ENCODE data around the gene ALDH5A1. TPM values are rescaled to one million over a fixed set of nuclear protein-coding genes. Genes with fewer than 3 reads are reported as not detected.

The ALDH5A1 gene
- total RNA-seq, 1 donor from 2014 or later = 14.2 TPM

DNA sequence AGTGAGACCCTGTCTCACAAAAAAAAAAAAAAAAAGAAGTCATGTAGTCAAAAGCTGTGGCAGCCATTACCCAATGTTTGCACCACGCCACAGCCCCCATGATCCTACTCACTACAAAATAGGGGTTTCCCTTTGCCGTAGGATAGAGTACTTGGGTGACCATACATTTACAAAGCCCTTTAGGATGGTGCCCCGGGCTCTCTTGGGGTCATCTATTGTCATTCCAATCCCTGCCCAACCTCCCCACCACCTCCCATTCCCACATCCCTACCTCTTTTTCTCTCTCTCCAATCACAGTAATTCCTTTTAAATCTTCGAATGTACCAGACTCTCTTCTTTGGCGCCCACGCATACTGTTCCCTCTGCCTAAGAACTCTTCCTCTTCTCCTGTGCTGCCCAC is 76.6 kb downstream of the ALDH5A1 start:
- Histone ChIP-seq H3K27ac (no peak overlapping the region), H3K9me3 (no peaks in the 10 kb centered on the region), H3K36me3 (no peaks in the 10 kb centered on the region), H3K27me3 (no peaks in the 10 kb centered on the region), H3K4me1 (no peaks in the 10 kb centered on the region), H3K4me3 (no peak overlapping the region)
- no peak for DNase-seq (ENCODE audit: extremely low spot score in 2 of 2)
- intact Hi-C loops (cut with DNase I) = no loop called here
- TF ChIP-seq POLR2AphosphoS5 (IDR thresholded peaks at IDR 0.05; ENCODE audit: insufficient read depth in 1 of 2, low read depth in 1 of 2) (no peak), POLR2A (IDR thresholded peaks at IDR 0.05) (no peak), CTCF (IDR thresholded peaks at IDR 0.05) (no peak)

DNA sequence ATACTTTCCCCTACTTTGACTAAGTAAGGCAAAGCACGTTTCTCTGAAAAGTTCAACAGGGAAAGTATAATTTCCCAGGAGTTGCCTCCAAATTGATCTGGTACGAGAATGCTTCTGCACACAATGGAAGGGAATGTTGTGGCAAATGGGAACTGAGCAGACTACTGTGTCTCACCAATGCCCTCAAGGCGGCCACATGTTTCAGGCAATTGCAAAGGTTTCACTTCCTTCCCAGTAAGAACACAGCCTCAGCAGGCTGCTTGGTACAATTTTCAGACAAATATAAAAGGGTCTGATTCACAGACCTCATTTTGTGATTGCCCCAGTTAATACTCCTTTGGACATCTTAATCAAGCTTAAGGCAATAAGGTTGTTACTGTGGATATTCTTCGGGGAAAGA is 80.0 kb downstream of the ALDH5A1 start:
- no peak for DNase-seq (ENCODE audit: extremely low spot score in 2 of 2)
- Histone ChIP-seq H3K9me3 (no peaks in the 10 kb centered on the region), H3K4me1 (no peaks in the 10 kb centered on the region), H3K4me3 (no peak overlapping the region), H3K27me3 (no peaks in the 10 kb centered on the region), H3K36me3 (no peaks in the 10 kb centered on the region), H3K27ac (no peak overlapping the region)
- TF ChIP-seq POLR2A (IDR thresholded peaks at IDR 0.05) (no peak), POLR2AphosphoS5 (IDR thresholded peaks at IDR 0.05; ENCODE audit: insufficient read depth in 1 of 2, low read depth in 1 of 2) (no peak), CTCF (IDR thresholded peaks at IDR 0.05) (no peak)
- intact Hi-C loops (cut with DNase I) = no loop called here

DNA sequence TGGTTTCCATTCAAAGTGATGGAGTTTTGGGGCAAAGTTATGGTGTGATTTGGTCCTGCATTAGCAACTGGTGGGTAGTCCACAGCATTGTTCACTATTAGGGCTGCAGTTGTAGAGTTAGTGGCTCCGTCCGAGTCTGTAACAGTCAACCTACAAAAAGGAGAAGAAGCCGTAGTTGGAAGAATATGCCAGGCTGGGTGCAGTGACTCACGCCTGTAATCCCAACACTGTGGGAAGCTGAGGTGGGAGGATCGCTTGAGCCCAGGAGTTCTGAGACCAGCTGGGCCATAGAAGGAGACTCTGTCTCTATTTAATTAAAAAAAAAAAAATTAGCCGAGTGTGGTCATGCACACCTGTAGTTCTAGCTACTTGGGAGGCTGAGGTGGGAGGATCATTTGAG is 81.7 kb downstream of the ALDH5A1 start:
- Histone ChIP-seq H3K27me3 (no peaks in the 10 kb centered on the region), H3K4me1 (no peaks in the 10 kb centered on the region), H3K9me3 (no peaks in the 10 kb centered on the region), H3K36me3 (no peaks in the 10 kb centered on the region), H3K27ac (no peak overlapping the region), H3K4me3 (no peak overlapping the region)
- no peak for DNase-seq (ENCODE audit: extremely low spot score in 2 of 2)
- TF ChIP-seq POLR2A (IDR thresholded peaks at IDR 0.05) (no peak), POLR2AphosphoS5 (IDR thresholded peaks at IDR 0.05; ENCODE audit: insufficient read depth in 1 of 2, low read depth in 1 of 2) (no peak), CTCF (IDR thresholded peaks at IDR 0.05) (no peak)
- intact Hi-C loops (cut with DNase I) = no loop called here

GRCh38 chr6:24581084-24581669 is 86.4 kb downstream of the ALDH5A1 start:
- intact Hi-C loops (cut with DNase I) = loop anchor here (2.0 kb wide), 1 partner anchor 114 kb away; no protein-coding TSS in a partner anchor
- TF ChIP-seq CTCF (IDR thresholded peaks at IDR 0.05) (peak; percentile 59 to 69 (median 62)), POLR2AphosphoS5 (IDR thresholded peaks at IDR 0.05; ENCODE audit: insufficient read depth in 1 of 2, low read depth in 1 of 2) (no peak)
- Histone ChIP-seq H3K9me3 (no peaks in the 10 kb centered on the region), H3K4me1 (no peaks in the 10 kb centered on the region), H3K27ac (no peak overlapping the region), H3K4me3 (no peak overlapping the region), H3K27me3 (no peaks in the 10 kb centered on the region), H3K36me3 (no peaks in the 10 kb centered on the region)
- DNase-seq (ENCODE audit: extremely low spot score in 2 of 2) = no peak

DNA sequence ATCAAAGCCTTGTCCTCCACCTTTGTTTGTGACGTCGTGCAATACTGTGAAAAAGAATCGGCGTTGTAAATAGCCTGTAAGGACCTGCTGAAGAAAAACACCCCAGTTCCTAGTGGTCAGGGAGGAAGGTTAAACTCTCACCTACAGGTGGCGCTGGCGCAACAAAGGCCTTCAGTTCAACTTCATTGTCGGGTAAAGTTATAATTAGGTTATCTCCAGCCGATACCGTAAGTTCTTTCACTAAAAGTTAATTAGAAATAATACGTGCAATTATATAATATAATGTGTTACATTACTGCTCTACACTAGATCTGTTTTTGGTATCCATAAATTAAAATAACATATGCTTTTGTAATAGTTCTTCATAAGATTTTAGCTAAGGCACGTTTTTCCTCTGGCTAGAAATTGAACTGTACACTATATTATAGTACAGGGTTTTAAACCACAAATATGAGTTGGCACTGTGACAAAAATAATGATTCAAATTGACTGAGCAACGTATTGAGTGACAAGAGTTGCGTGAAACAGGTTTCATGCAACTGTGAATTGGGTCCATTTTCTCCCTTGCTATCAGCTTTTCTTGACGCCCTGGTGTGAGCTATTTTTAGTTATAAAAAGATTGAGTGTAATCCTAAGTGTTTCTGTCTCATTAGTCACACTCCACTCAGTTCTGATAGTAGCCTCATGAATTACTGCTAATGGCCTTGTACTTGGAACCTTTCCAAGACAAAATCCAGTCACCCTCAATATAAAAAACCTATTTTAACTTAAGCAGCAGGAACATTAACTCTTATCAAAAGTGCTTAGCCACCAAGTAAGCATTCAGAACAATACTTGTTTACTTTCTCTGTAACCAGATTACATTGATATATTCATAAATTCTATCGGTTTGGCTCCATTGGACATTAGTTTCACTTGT is 89.0 kb downstream of the ALDH5A1 start:
- Histone ChIP-seq H3K4me1 (no peaks in the 10 kb centered on the region), H3K36me3 (no peaks in the 10 kb centered on the region), H3K27ac (no peak overlapping the region), H3K9me3 (no peaks in the 10 kb centered on the region), H3K4me3 (no peak overlapping the region), H3K27me3 (no peaks in the 10 kb centered on the region)
- intact Hi-C loops (cut with DNase I) = no loop called here
- DNase-seq (ENCODE audit: extremely low spot score in 2 of 2) = no peak
- TF ChIP-seq POLR2A (IDR thresholded peaks at IDR 0.05) (no peak), POLR2AphosphoS5 (IDR thresholded peaks at IDR 0.05; ENCODE audit: insufficient read depth in 1 of 2, low read depth in 1 of 2) (no peak), CTCF (IDR thresholded peaks at IDR 0.05) (peak; percentile 55 to 71 (median 69))
